NCI-H526 treated with DMSO at 0.1 percent for 48 hours (cell line): ENCODE measurements around the gene CARD9.
"Not testable (repeated sequence)": the region's sequence is repeated elsewhere in the genome, so short reads cannot be mapped to it uniquely, and the experiment has no call there.

ENCODE experiments used
- DNase-seq: peaks from one replicate; lab custom pipeline; 2025; lab: John Stamatoyannopoulos, UW

Gene CARD9

GRCh38 chr9:136322756-136323330 is 50.6 kb downstream of the CARD9 start:
- no peak for DNase-seq

- no peak for DNase-seq
These were observed 51.9 kb downstream of the CARD9 start for GRCh38 chr9:136321561-136321960.

GRCh38 chr9:136320972-136321371 is 52.5 kb downstream of the CARD9 start:
- DNase-seq = not testable (repeated sequence)

- not testable (repeated sequence) for DNase-seq
These were observed 53.5 kb downstream of the CARD9 start for GRCh38 chr9:136319955-136320354.

GRCh38 chr9:136319244-136319643 is 54.2 kb downstream of the CARD9 start:
- not testable (repeated sequence) for DNase-seq

GRCh38 chr9:136318776-136319241 is 54.7 kb downstream of the CARD9 start:
- DNase-seq = no peak

- DNase-seq = no peak
These were observed 55.2 kb downstream of the CARD9 start for GRCh38 chr9:136318111-136318775.

GRCh38 chr9:136317695-136318094 is 55.8 kb downstream of the CARD9 start:
- no peak for DNase-seq

- no peak for DNase-seq
These were observed 56.4 kb downstream of the CARD9 start for GRCh38 chr9:136316896-136317676.

GRCh38 chr9:136316271-136316751 is 57.2 kb downstream of the CARD9 start:
- DNase-seq = no peak

- DNase-seq = no peak
These were observed 58.5 kb downstream of the CARD9 start for GRCh38 chr9:136314944-136315343.

GRCh38 chr9:136314056-136314416 is 59.4 kb downstream of the CARD9 start:
- no peak for DNase-seq
